Keratinocyte (primary cell): ENCODE results near the gene CARM1. TPM values are rescaled to one million over a fixed set of nuclear protein-coding genes. Genes with fewer than 3 reads are reported as not detected.

Source experiments
- DNase-seq: peaks from one replicate; pipeline ENCODE4 v3.0.0-alpha.2; 2011; ENCODE audit warnings: low read depth, missing footprints, low spot score
- FAIRE-seq: peaks from 2 replicates; lab custom pipeline; 2011; peaks lifted over from hg19 to GRCh38; lab: Jason Lieb, UNC
- H2AFZ ChIP-seq: 2 replicates; pipeline ENCODE4 v1.6.0; 2012; ENCODE audit warnings: low read length, control low read depth, inconsistent platforms; ENCODE audit not compliant: control insufficient read depth
- H3K27ac ChIP-seq: 2 replicates; pipeline ENCODE4 v1.5.1; 2011; ENCODE audit warnings: low read length; ENCODE audit not compliant: control insufficient read depth, insufficient read depth
- H3K27me3 ChIP-seq: 3 replicates; pipeline ENCODE4 v1.6.0; 2011; ENCODE audit warnings: low read length; ENCODE audit not compliant: control insufficient read depth, insufficient read depth; ENCODE audit errors: extremely low read depth
- H3K36me3 ChIP-seq, 2 experiments: 2 replicates in 1 of 2; 3 replicates in 1 of 2; pipeline ENCODE4 v1.5.1; 2011; ENCODE audit warnings: low read length in 2 of 2, mild to moderate bottlenecking in 1 of 2; ENCODE audit not compliant: control insufficient read depth in 2 of 2, insufficient read depth in 2 of 2; ENCODE audit errors: extremely low read depth in 1 of 2
- H3K4me1 ChIP-seq: 3 replicates; pipeline ENCODE4 v1.5.1; 2011; ENCODE audit warnings: low read length; ENCODE audit not compliant: control insufficient read depth, insufficient read depth; ENCODE audit errors: extremely low read depth
- H3K4me2 ChIP-seq: 3 replicates; pipeline ENCODE4 v1.6.0; 2011; ENCODE audit warnings: low read depth, low read length; ENCODE audit not compliant: control insufficient read depth, insufficient read depth; ENCODE audit errors: extremely low read depth
- H3K4me3 ChIP-seq, 3 experiments: fragments of 200-600 bp in 1 of 3; sonication (generic) in 1 of 3; 2 replicates in 2 of 3; 3 replicates in 1 of 3; pipeline ENCODE4 v1.5.1; 2011 to 2016; ENCODE audit warnings: low read length in 3 of 3, mild to moderate bottlenecking in 3 of 3, control low read depth in 2 of 3, inconsistent platforms in 1 of 3, low read depth in 1 of 3, mixed read lengths in 1 of 3, mixed run types in 1 of 3, moderate library complexity in 1 of 3; ENCODE audit not compliant: control insufficient read depth in 2 of 3, insufficient read depth in 2 of 3; ENCODE audit errors: extremely low read depth in 1 of 3
- H3K79me2 ChIP-seq: 2 replicates; pipeline ENCODE4 v1.6.0; 2012; ENCODE audit warnings: low read length; ENCODE audit not compliant: control insufficient read depth, insufficient read depth
- H3K9ac ChIP-seq: 3 replicates; pipeline ENCODE4 v1.6.0; 2011; ENCODE audit warnings: low read length; ENCODE audit not compliant: control insufficient read depth, insufficient read depth; ENCODE audit errors: extremely low read depth
- H3K9me1 ChIP-seq: 3 replicates; pipeline ENCODE4 v1.6.0; 2011; ENCODE audit warnings: low read length; ENCODE audit not compliant: control insufficient read depth, insufficient read depth; ENCODE audit errors: extremely low read depth
- H3K9me3 ChIP-seq: 2 replicates; pipeline ENCODE4 v1.5.1; 2012; ENCODE audit warnings: low read depth, low read length; ENCODE audit not compliant: control insufficient read depth
- H4K20me1 ChIP-seq: 3 replicates; pipeline ENCODE4 v1.6.0; 2011; ENCODE audit warnings: low read length; ENCODE audit not compliant: control insufficient read depth, insufficient read depth; ENCODE audit errors: extremely low read depth
- CTCF ChIP-seq, 3 experiments: IDR thresholded peaks in 1 of 3; conservative IDR thresholded peaks in 1 of 3; optimal IDR thresholded peaks in 1 of 3; 2 replicates in 2 of 3; 3 replicates in 1 of 3; pipeline versions ENCODE3 to v1.5.1; 2011; ENCODE audit warnings: low read length in 3 of 3, mild to moderate bottlenecking in 3 of 3, moderate library complexity in 2 of 3, control low read depth in 1 of 3, inconsistent platforms in 1 of 3; ENCODE audit not compliant: insufficient read depth in 2 of 3; ENCODE audit errors: extremely low read depth in 1 of 3
- EZH2 ChIP-seq: IDR thresholded peaks from one replicate; pipeline ENCODE4 v1.6.1; 2012; ENCODE audit warnings: inconsistent platforms, mild to moderate bottlenecking, low read length, moderate library complexity
- dilution Hi-C: fragments of 300-500 bp; cut with MboI; formaldehyde crosslinking; loops from one replicate; pipeline ENCODE4 v1.7.0; 2020; ENCODE audit warnings: low sequenced_read_pairs; ENCODE audit not compliant: extremely low pct_ligation_motif_present
- polyA plus RNA-seq, 5 experiments: library from polyadenylated mRNA; depleted of rRNA in 3 of 5; stranded (reverse) in 3 of 5; stranded (forward) in 1 of 5; unstranded in 1 of 5; fragments of >200 nt; gene quantifications; 1 replicate in 1 of 5; 2 replicates in 3 of 5; 3 replicates in 1 of 5; pipeline versions ENCODE4 v1.2.1 to v1.2.3, GENCODE V29; 2011 to 2012; ENCODE audit warnings: missing spikeins in 2 of 5, low read depth in 1 of 5, low replicate concordance in 1 of 5

CARM1 gene
- polyA plus RNA-seq, 1 donor (not counting 4 experiments of a cell fraction or from before 2014, with no cell fraction given) = 22.8 TPM

- peak overlapping the region; percentile 65 for H3K4me2 ChIP-seq
- peak overlapping the region; percentile 59 for H3K9ac ChIP-seq
- peaks cover 29% of the 10 kb centered on the region for H3K4me1 ChIP-seq
- no peak for TF ChIP-seq CTCF (optimal IDR thresholded peaks at IDR 0.05 in 1 of 3, IDR thresholded peaks at IDR 0.05 in 1 of 3, conservative IDR thresholded peaks at IDR 0.05 in 1 of 3; ENCODE audit: extremely low read depth in 1 of 3, insufficient read depth in 2 of 3, low read length in 3 of 3)
- no peak for TF ChIP-seq EZH2
- dilution Hi-C loops = no loop called here
- no peak overlapping the region for H3K4me3 ChIP-seq
- peaks cover 51% of the 10 kb centered on the region for H3K79me2 ChIP-seq
- no peaks in the 10 kb centered on the region for H3K27me3 ChIP-seq
- H3K9me3 ChIP-seq = no peaks in the 10 kb centered on the region
- peak; percentile 99 for FAIRE-seq
- no peaks in the 10 kb centered on the region for H3K36me3 ChIP-seq
- DNase-seq = peak; percentile 67
- peaks cover 16% of the 10 kb centered on the region for H4K20me1 ChIP-seq
- peak overlapping the region; percentile 61 for H3K27ac ChIP-seq
- no peak overlapping the region for H2AFZ ChIP-seq
- H3K9me1 ChIP-seq = peaks cover 10% of the 10 kb centered on the region
Observed at GRCh38 chr19:10891405-10892086, 20.2 kb downstream of the CARM1 start.

DNA sequence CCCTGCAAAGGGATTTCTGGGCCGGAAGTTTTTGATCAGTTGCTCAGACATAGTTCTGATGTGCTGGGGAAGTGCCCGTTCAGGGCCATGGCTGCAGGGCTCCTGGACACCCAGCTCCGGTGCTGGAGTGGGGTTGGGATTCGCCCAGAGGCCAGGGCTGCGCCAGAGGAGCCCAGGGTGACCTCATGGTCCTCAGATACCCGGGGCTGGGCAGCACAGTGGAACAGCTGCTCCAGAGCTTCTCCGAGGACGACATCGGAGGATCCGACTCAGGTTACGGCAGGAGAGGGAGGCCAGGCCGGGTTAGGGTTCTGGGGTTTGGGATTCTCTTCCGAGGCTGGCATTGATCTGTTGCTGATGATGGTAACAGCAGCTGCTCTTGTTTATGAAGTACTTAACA lies 20.9 kb downstream of the CARM1 start:
- peaks cover 16% of the 10 kb centered on the region for H4K20me1 ChIP-seq
- H3K79me2 ChIP-seq = peaks cover 51% of the 10 kb centered on the region
- no peaks in the 10 kb centered on the region for H3K27me3 ChIP-seq
- peak overlapping the region; percentile 4 for H3K9ac ChIP-seq
- peak overlapping the region; percentile 4 for H3K4me2 ChIP-seq
- peak overlapping the region; percentile 6 for H3K27ac ChIP-seq
- no peak overlapping the region for H3K4me3 ChIP-seq
- no peaks in the 10 kb centered on the region for H3K36me3 ChIP-seq
- H3K4me1 ChIP-seq = peaks cover 25% of the 10 kb centered on the region
- TF ChIP-seq CTCF (optimal IDR thresholded peaks at IDR 0.05 in 1 of 3, IDR thresholded peaks at IDR 0.05 in 1 of 3, conservative IDR thresholded peaks at IDR 0.05 in 1 of 3; ENCODE audit: extremely low read depth in 1 of 3, insufficient read depth in 2 of 3, low read length in 3 of 3) = no peak
- no peak for TF ChIP-seq EZH2
- H3K9me1 ChIP-seq = peaks cover 10% of the 10 kb centered on the region
- FAIRE-seq (no peak), DNase-seq (no peak)
- dilution Hi-C loops = no loop called here
- no peaks in the 10 kb centered on the region for H3K9me3 ChIP-seq
- no peak overlapping the region for H2AFZ ChIP-seq
